ENCODE results near the gene ANKRD40. TPM values are rescaled to one million over a fixed set of nuclear protein-coding genes. Genes with fewer than 3 reads are reported as not detected.

ANKRD40 gene
- total RNA-seq, 1 experiment from 2014 or later, result 72.0 TPM

GRCh38 chr17:50719924-50720794 is 12.4 kb upstream of the ANKRD40 start:
- no peak for TF ChIP-seq EGR1 (IDR thresholded peaks at IDR 0.05; ENCODE audit: low read depth)
- TF ChIP-seq TCF7L2 (IDR thresholded peaks at IDR 0.05; ENCODE audit: borderline replicate concordance, extremely low read depth, insufficient read depth, insufficient read length), result no peak
- no peak for TF ChIP-seq SP1 (IDR thresholded peaks at IDR 0.05; ENCODE audit: low read depth)
- TF ChIP-seq ZFX (IDR thresholded peaks at IDR 0.05), result peak; percentile 68; the same call in 1 of the 2 replicates
- no peak for ATAC-seq
- Histone ChIP-seq H3K79me2 (ENCODE audit: insufficient read depth, low read length) (peaks cover 59% of the 10 kb centered on the region), H3K27ac (ENCODE audit: low read depth, low read length) (peak overlapping the region; percentile 95), H3K4me1 (ENCODE audit: control insufficient read depth in 1 of 2, insufficient read depth in 2 of 2, low read length in 2 of 2) (peaks cover 26 to 56% of the 10 kb centered on the region in 2 experiments), H3K4me3 (replicated peaks in 1 of 2; ENCODE audit: low read depth in 1 of 2, low read length in 2 of 2) (peak overlapping the region; percentile 65 to 98), H3K4me2 (ENCODE audit: low read length) (peak overlapping the region; percentile 78), H3K9me2 (ENCODE audit: insufficient read depth) (no peaks in the 10 kb centered on the region), H3K27me3 (ENCODE audit: insufficient read depth, low read length) (no peaks in the 10 kb centered on the region), H3K9ac (ENCODE audit: low read length) (peak overlapping the region; percentile 93), H4K20me1 (ENCODE audit: insufficient read depth) (peaks cover 47% of the 10 kb centered on the region), H3K9me3 (ENCODE audit: control insufficient read depth in 1 of 2, insufficient read depth in 1 of 2, low read depth in 1 of 2, low read length in 2 of 2) (no peaks in the 10 kb centered on the region), H3K36me3 (ENCODE audit: control insufficient read depth in 1 of 2, insufficient read depth in 2 of 2, low read length in 2 of 2) (peaks cover 4 to 17% of the 10 kb centered on the region in 2 experiments; a peak in 2 of 4 replicates), H2AFZ (ENCODE audit: low read depth, low read length, poor library complexity, severe bottlenecking) (no peak overlapping the region)
- TSS peak; percentile 55 for BruUV-seq (replicated peaks)
- intact Hi-C loops (cut with micrococcal nuclease), result no loop called here
- no peak for DNase-seq (ENCODE audit: low read depth, low spot score)
- CTCF ChIA-PET, result interaction anchor here (1.0 kb wide), 1 partner anchor 64 kb away, joined by 3 read pairs; no protein-coding TSS in a partner anchor
- POLR2A ChIA-PET, result interaction anchor here (0.6 to 1.8 kb wide), 12 partner anchors 10 to 178 kb away, joined by 3 to 7 read pairs (median 5); partner anchors contain the start of genes ANKRD40 and TOB1
- RAD21 ChIA-PET (ENCODE audit: low non-redundant PET in 1 of 2, low total read pairs in 2 of 2, uncharacterized antibody in 2 of 2, unreplicated experiment in 2 of 2), result interaction anchor here in 1 of 2 experiments (0.5 kb wide), 1 partner anchor 894 kb away, joined by 3 read pairs; no protein-coding TSS in a partner anchor

GRCh38 chr17:50719144-50719923 is 11.6 kb upstream of the ANKRD40 start, which contains the start of gene LUC7L3:
TSS of gene LUC7L3 (plus strand) at chr17:50719603. CDS start at chr17:50719733, 130 bp downstream.
- ATAC-seq (peak; percentile 93), DNase-seq (ENCODE audit: low read depth, low spot score) (peak; percentile 93)
- Histone ChIP-seq H3K27ac (ENCODE audit: low read depth, low read length) (peak within 1 kb of the TSS; percentile 95), H3K9me3 (ENCODE audit: control insufficient read depth in 1 of 2, insufficient read depth in 1 of 2, low read depth in 1 of 2, low read length in 2 of 2) (no peaks in the 10 kb centered on the region), H3K4me1 (ENCODE audit: control insufficient read depth in 1 of 2, insufficient read depth in 2 of 2, low read length in 2 of 2) (peaks cover 26 to 56% of the 10 kb centered on the region in 2 experiments), H3K9ac (ENCODE audit: low read length) (peak within 1 kb of the TSS; percentile 93), H4K20me1 (ENCODE audit: insufficient read depth) (peaks cover 39% of the 10 kb centered on the region), H3K9me2 (ENCODE audit: insufficient read depth) (no peaks in the 10 kb centered on the region), H3K4me2 (ENCODE audit: low read length) (peak within 1 kb of the TSS; percentile 78), H2AFZ (ENCODE audit: low read depth, low read length, poor library complexity, severe bottlenecking) (no peak within 1 kb of the TSS), H3K36me3 (ENCODE audit: control insufficient read depth in 1 of 2, insufficient read depth in 2 of 2, low read length in 2 of 2) (peaks cover 2 to 17% of the 10 kb centered on the region in 2 experiments; a peak in 2 of 4 replicates), H3K27me3 (ENCODE audit: insufficient read depth, low read length) (no peaks in the 10 kb centered on the region), H3K4me3 (replicated peaks in 1 of 2; ENCODE audit: low read depth in 1 of 2, low read length in 2 of 2) (peak within 1 kb of the TSS; percentile 65 to 98), H3K79me2 (ENCODE audit: insufficient read depth, low read length) (peaks cover 51% of the 10 kb centered on the region)
- ChIA-PET RAD21 (ENCODE audit: low non-redundant PET in 1 of 2, low total read pairs in 2 of 2, uncharacterized antibody in 2 of 2, unreplicated experiment in 2 of 2) (interaction anchor here in 1 of 2 experiments (0.8 kb wide), 1 partner anchor 81 kb away, joined by 4 read pairs; no protein-coding TSS in a partner anchor), POLR2A (interaction anchor here (0.6 to 1.8 kb wide), 16 partner anchors 10 to 177 kb away, joined by 3 to 7 read pairs (median 4); partner anchors contain the start of genes ANKRD40 and TOB1), CTCF (interaction anchor here (0.7 to 1.0 kb wide), 2 partner anchors 28 to 65 kb away, joined by 3 to 4 read pairs; no protein-coding TSS in a partner anchor)
- TSS peak; percentile 99 for BruUV-seq (replicated peaks)
- intact Hi-C loops (cut with micrococcal nuclease), result no loop called here
- TF ChIP-seq CEBPB (IDR thresholded peaks at IDR 0.05; ENCODE audit: low read depth) (no peak), CTCF (IDR thresholded peaks at IDR 0.05 in 2 of 3, conservative IDR thresholded peaks at IDR 0.05 in 1 of 3; ENCODE audit: borderline replicate concordance in 1 of 3, insufficient read depth in 1 of 3, low read depth in 2 of 3, low read length in 2 of 3) (no peak), SRF (IDR thresholded peaks at IDR 0.05; ENCODE audit: low read depth) (no peak), SP1 (IDR thresholded peaks at IDR 0.05; ENCODE audit: low read depth) (peak; percentile 72; the same call in 1 of the 2 replicates), EZH2 (IDR thresholded peaks at IDR 0.05) (no peak), FOSL1 (IDR thresholded peaks at IDR 0.05; ENCODE audit: low read depth) (no peak), ATF3 (IDR thresholded peaks at IDR 0.05) (no peak), YY1 (IDR thresholded peaks at IDR 0.05; ENCODE audit: extremely low read depth, insufficient replicate concordance, low read depth, low read length) (peak; percentile 99), SIN3A (IDR thresholded peaks at IDR 0.05; ENCODE audit: low read depth) (peak; percentile 89), MAX (IDR thresholded peaks at IDR 0.05) (peak; percentile 98), TCF7L2 (IDR thresholded peaks at IDR 0.05; ENCODE audit: borderline replicate concordance, extremely low read depth, insufficient read depth, insufficient read length) (peak; percentile 35), RAD21 (IDR thresholded peaks at IDR 0.05; ENCODE audit: low read depth) (no peak)
